Coronary artery (tissue), 2 donors: ENCODE data around the gene PHACTR1.

Experiments used
- DNase-seq: peaks from one replicate; pipeline ENCODE4 v3.0.0-alpha.2; 2017; ENCODE audit warnings: low spot score
- H3K27ac ChIP-seq, 2 donors: fragments of 200-600 bp; sonication (generic); one replicate each; pipeline ENCODE4 v1.5.1; 2016 to 2019
- H3K4me3 ChIP-seq: fragments of 200-600 bp; sonication (generic); 2 replicates; pipeline ENCODE4 v1.5.1; 2016; ENCODE audit warnings: mild to moderate bottlenecking, moderate library complexity
- CTCF ChIP-seq: fragments of 200-600 bp; sonication (generic); IDR thresholded peaks from one replicate; pipeline ENCODE4 v1.5.1; 2019; ENCODE audit warnings: antibody characterized with exemption

The PHACTR1 gene

GRCh38 chr6:13336553-13336952 is 620.0 kb downstream of the PHACTR1 start:
- DNase-seq = no peak
- no peak overlapping the region for H3K27ac ChIP-seq
- peak; percentile 87 for TF ChIP-seq CTCF
- H3K4me3 ChIP-seq = no peak overlapping the region

- no peak for TF ChIP-seq CTCF
- no peak overlapping the region for H3K27ac ChIP-seq
- H3K4me3 ChIP-seq = no peak overlapping the region
- no peak for DNase-seq
Observed at GRCh38 chr6:13338038-13338437, 621.5 kb downstream of the PHACTR1 start.
